Memory B cell (primary cell): ENCODE measurements around the gene PLB1.

Experiments
- ATAC-seq: fragments of 150-1000 bp; cut with Tn5 transposase; 2 replicates; pipeline ENCODE4 v1.10.0; 2021; ENCODE audit warnings: low read depth, mild to moderate bottlenecking, moderate library complexity
- DNase-seq, 2 donors: peaks; one replicate each; pipeline ENCODE4 v3.0.0; 2022; ENCODE audit warnings: low spot score in 2 of 2
- H3K27ac Mint-ChIP-seq: one replicate; pipeline ENCODE4 v1.8.0; 2022; ENCODE audit warnings: mild to moderate bottlenecking, moderate library complexity, mixed read lengths
- H3K27me3 Mint-ChIP-seq: one replicate; pipeline ENCODE4 v1.8.0; 2022; ENCODE audit warnings: mixed read lengths
- H3K36me3 Mint-ChIP-seq: one replicate; pipeline ENCODE4 v1.8.0; 2022; ENCODE audit warnings: mild to moderate bottlenecking, mixed read lengths
- H3K4me1 Mint-ChIP-seq: one replicate; pipeline ENCODE4 v1.8.0; 2022; ENCODE audit warnings: mixed read lengths
- H3K4me3 Mint-ChIP-seq: one replicate; pipeline ENCODE4 v1.8.0; 2022; ENCODE audit warnings: mild to moderate bottlenecking, moderate library complexity, mixed read lengths
- H3K9me3 Mint-ChIP-seq: one replicate; pipeline ENCODE4 v1.8.0; 2022; ENCODE audit warnings: mixed read lengths

Gene PLB1

GRCh38 chr2:28612131-28612812 lies 116.4 kb downstream of the PLB1 start:
- Mint-ChIP-seq H3K27ac (no peak overlapping the region), H3K9me3 (no peaks in the 10 kb centered on the region)
- no peak for ATAC-seq

GRCh38 chr2:28613186-28613585 lies 117.3 kb downstream of the PLB1 start:
- Mint-ChIP-seq H3K9me3 (no peaks in the 10 kb centered on the region), H3K36me3 (no peaks in the 10 kb centered on the region), H3K27me3 (peaks cover 3% of the 10 kb centered on the region), H3K4me1 (no peaks in the 10 kb centered on the region), H3K4me3 (no peak overlapping the region), H3K27ac (no peak overlapping the region)
- DNase-seq: no peak
- ATAC-seq: no peak

More at GRCh38 chr2:28612131-28612812, 116.4 kb downstream of the PLB1 start:
- no peak for DNase-seq
- no peaks in the 10 kb centered on the region for H3K4me1 Mint-ChIP-seq
- peaks cover 3% of the 10 kb centered on the region for H3K27me3 Mint-ChIP-seq
- no peak overlapping the region for H3K4me3 Mint-ChIP-seq
- no peaks in the 10 kb centered on the region for H3K36me3 Mint-ChIP-seq

GRCh38 chr2:28613633-28614501 lies 118.0 kb downstream of the PLB1 start:
- ATAC-seq (no peak), DNase-seq (no peak)
- Mint-ChIP-seq H3K9me3 (no peaks in the 10 kb centered on the region), H3K27me3 (peaks cover 3% of the 10 kb centered on the region), H3K36me3 (no peaks in the 10 kb centered on the region), H3K4me1 (no peaks in the 10 kb centered on the region), H3K27ac (no peak overlapping the region), H3K4me3 (no peak overlapping the region)

- ATAC-seq (no peak), DNase-seq (no peak)
- Mint-ChIP-seq H3K4me1 (peaks cover 3% of the 10 kb centered on the region), H3K36me3 (peaks cover under 1% of the 10 kb centered on the region), H3K4me3 (no peak overlapping the region), H3K9me3 (no peaks in the 10 kb centered on the region), H3K27me3 (peaks cover 6% of the 10 kb centered on the region), H3K27ac (no peak overlapping the region)
Measured at GRCh38 chr2:28615706-28616105, 119.8 kb downstream of the PLB1 start.

GRCh38 chr2:28616396-28616999 lies 120.6 kb downstream of the PLB1 start:
- H3K27ac Mint-ChIP-seq: no peak overlapping the region
- ATAC-seq (no peak), DNase-seq (no peak)
- H3K9me3 Mint-ChIP-seq: no peaks in the 10 kb centered on the region
- H3K27me3 Mint-ChIP-seq: peaks cover 5% of the 10 kb centered on the region
- peaks cover 8% of the 10 kb centered on the region for H3K4me1 Mint-ChIP-seq
- peaks cover 2% of the 10 kb centered on the region for H3K36me3 Mint-ChIP-seq
- H3K4me3 Mint-ChIP-seq: no peak overlapping the region

- Mint-ChIP-seq H3K4me1 (peaks cover 15% of the 10 kb centered on the region), H3K27ac (no peak overlapping the region), H3K9me3 (no peaks in the 10 kb centered on the region), H3K27me3 (peaks cover 4% of the 10 kb centered on the region), H3K4me3 (no peak overlapping the region), H3K36me3 (peaks cover 2% of the 10 kb centered on the region)
- DNase-seq (no peak), ATAC-seq (no peak)
Measured at GRCh38 chr2:28617502-28618184, 121.8 kb downstream of the PLB1 start.

- no peak for ATAC-seq
- peaks cover 2% of the 10 kb centered on the region for H3K36me3 Mint-ChIP-seq
- H3K4me1 Mint-ChIP-seq: peaks cover 15% of the 10 kb centered on the region
- no peaks in the 10 kb centered on the region for H3K9me3 Mint-ChIP-seq
- peaks cover 4% of the 10 kb centered on the region for H3K27me3 Mint-ChIP-seq
- peak overlapping the region; percentile 96 for H3K27ac Mint-ChIP-seq
- DNase-seq: no peak
- H3K4me3 Mint-ChIP-seq: no peak overlapping the region
Measured at GRCh38 chr2:28618221-28619141, 122.6 kb downstream of the PLB1 start.

GRCh38 chr2:28619213-28620196 lies 123.6 kb downstream of the PLB1 start:
- DNase-seq (no peak), ATAC-seq (no peak)
- Mint-ChIP-seq H3K4me1 (peaks cover 19% of the 10 kb centered on the region), H3K36me3 (peaks cover 2% of the 10 kb centered on the region), H3K27me3 (peaks cover 4% of the 10 kb centered on the region), H3K9me3 (no peaks in the 10 kb centered on the region), H3K27ac (peak overlapping the region; percentile 96), H3K4me3 (no peak overlapping the region)

- ATAC-seq (no peak), DNase-seq (no peak)
- H3K4me3 Mint-ChIP-seq: no peak overlapping the region
- peaks cover 2% of the 10 kb centered on the region for H3K36me3 Mint-ChIP-seq
- no peaks in the 10 kb centered on the region for H3K9me3 Mint-ChIP-seq
- peak overlapping the region; percentile 96 for H3K27ac Mint-ChIP-seq
- H3K4me1 Mint-ChIP-seq: peaks cover 27% of the 10 kb centered on the region
- peaks cover 4% of the 10 kb centered on the region for H3K27me3 Mint-ChIP-seq
Measured at GRCh38 chr2:28620291-28620793, 124.5 kb downstream of the PLB1 start.

- H3K27me3 Mint-ChIP-seq: peaks cover 4% of the 10 kb centered on the region
- H3K4me1 Mint-ChIP-seq: peaks cover 30% of the 10 kb centered on the region
- ATAC-seq (no peak), DNase-seq (no peak)
- peak overlapping the region; percentile 96 for H3K27ac Mint-ChIP-seq
- peaks cover 2% of the 10 kb centered on the region for H3K36me3 Mint-ChIP-seq
- peak overlapping the region; percentile 37 for H3K4me3 Mint-ChIP-seq
- H3K9me3 Mint-ChIP-seq: no peaks in the 10 kb centered on the region
Measured at GRCh38 chr2:28620801-28621171, 124.9 kb downstream of the PLB1 start.

- peak overlapping the region; percentile 67 for H3K4me3 Mint-ChIP-seq
- peaks cover 4% of the 10 kb centered on the region for H3K27me3 Mint-ChIP-seq
- peaks cover 2% of the 10 kb centered on the region for H3K36me3 Mint-ChIP-seq
- ATAC-seq (peak; percentile 76), DNase-seq (peak; percentile 38 to 42)
- H3K4me1 Mint-ChIP-seq: peaks cover 30% of the 10 kb centered on the region
- H3K27ac Mint-ChIP-seq: peak overlapping the region; percentile 96
- H3K9me3 Mint-ChIP-seq: no peaks in the 10 kb centered on the region
Measured at GRCh38 chr2:28621172-28622100, 125.6 kb downstream of the PLB1 start.
